Mammary epithelial cell (primary cell): ENCODE data around the gene PTGR3.

Source experiments
- CTCF ChIP-seq, 2 donors: IDR thresholded peaks in 1 of 2; conservative IDR thresholded peaks in 1 of 2; 2 replicates each; pipeline ENCODE4 v1.5.1; 2011 to 2012; ENCODE audit warnings: inconsistent platforms in 2 of 2, low read length in 2 of 2, mild to moderate bottlenecking in 2 of 2, control low read depth in 1 of 2, low read depth in 1 of 2; ENCODE audit not compliant: insufficient read depth in 1 of 2; ENCODE audit errors: extremely low read depth in 1 of 2
- EZH2 ChIP-seq: IDR thresholded peaks from 2 replicates; pipeline ENCODE4 v1.6.1; 2012; ENCODE audit warnings: low read length, inconsistent platforms, borderline replicate concordance

GRCh38 chr18:75249175-75249518 is 40.2 kb upstream of the PTGR3 start:
- no peak for TF ChIP-seq CTCF (conservative IDR thresholded peaks at IDR 0.05 in 1 of 2, IDR thresholded peaks at IDR 0.05 in 1 of 2; ENCODE audit: extremely low read depth in 1 of 2, insufficient read depth in 1 of 2, low read depth in 1 of 2, low read length in 2 of 2)
- no peak for TF ChIP-seq EZH2
